Nephron (organoid): ENCODE measurements around the gene PHGDH.
A peak's percentile ranks its signal among the peaks of the same experiment; 100 is the strongest.

Source experiments
- H3K27ac Mint-ChIP-seq, 3 experiments: 2 replicates each; pipeline ENCODE4 v1.8.0; 2020; ENCODE audit warnings: mixed read lengths in 3 of 3, mild to moderate bottlenecking in 2 of 3, moderate library complexity in 1 of 3
- H3K27me3 Mint-ChIP-seq: 2 replicates; pipeline ENCODE4 v1.8.0; 2021; ENCODE audit warnings: low read depth, mild to moderate bottlenecking, moderate library complexity, mixed read lengths
- H3K36me3 Mint-ChIP-seq: 2 replicates; pipeline ENCODE4 v1.8.0; 2020; ENCODE audit warnings: low read depth, mixed read lengths
- H3K4me1 Mint-ChIP-seq: 2 replicates; pipeline ENCODE4 v1.8.0; 2020; ENCODE audit warnings: mixed read lengths
- H3K4me3 Mint-ChIP-seq, 3 experiments: 2 replicates each; pipeline ENCODE4 v1.8.0; 2020; ENCODE audit warnings: mild to moderate bottlenecking in 3 of 3, mixed read lengths in 3 of 3, moderate library complexity in 2 of 3
- H3K9me3 Mint-ChIP-seq: 2 replicates; pipeline ENCODE4 v1.8.0; 2020; ENCODE audit warnings: mixed read lengths
- CTCF ChIP-seq, 3 experiments: fragments of 200-600 bp; sonication (generic); IDR thresholded peaks; one replicate each; pipeline ENCODE4 v1.5.0; 2021; ENCODE audit warnings: antibody characterized with exemption in 3 of 3; ENCODE audit not compliant: unreplicated experiment in 3 of 3

The PHGDH gene

GRCh38 chr1:119735217-119735616 lies 23.5 kb downstream of the PHGDH start:
- Mint-ChIP-seq H3K27ac (peak overlapping the region; percentile 34 to 80 (median 52)), H3K4me1 (peaks cover 47% of the 10 kb centered on the region), H3K27me3 (no peaks in the 10 kb centered on the region), H3K4me3 (peak overlapping the region in 1 of 3 experiments; percentile 8), H3K36me3 (peaks cover 70% of the 10 kb centered on the region), H3K9me3 (no peaks in the 10 kb centered on the region)
- TF ChIP-seq CTCF (IDR thresholded peaks at IDR 0.05; ENCODE audit: unreplicated experiment in 3 of 3) = no peak

- peaks cover 66% of the 10 kb centered on the region for H3K36me3 Mint-ChIP-seq
- no peak for TF ChIP-seq CTCF (IDR thresholded peaks at IDR 0.05; ENCODE audit: unreplicated experiment in 3 of 3)
- no peaks in the 10 kb centered on the region for H3K9me3 Mint-ChIP-seq
- H3K27ac Mint-ChIP-seq = peak overlapping the region; percentile 42 to 81 (median 70)
- H3K27me3 Mint-ChIP-seq = no peaks in the 10 kb centered on the region
- no peak overlapping the region for H3K4me3 Mint-ChIP-seq
- peaks cover 56% of the 10 kb centered on the region for H3K4me1 Mint-ChIP-seq
Measured at GRCh38 chr1:119736649-119737039, 24.9 kb downstream of the PHGDH start.

- Mint-ChIP-seq H3K27me3 (no peaks in the 10 kb centered on the region), H3K36me3 (peaks cover 67% of the 10 kb centered on the region), H3K4me1 (peaks cover 59% of the 10 kb centered on the region), H3K4me3 (peak overlapping the region in 1 of 3 experiments; percentile 8), H3K9me3 (no peaks in the 10 kb centered on the region), H3K27ac (peak overlapping the region; percentile 65 to 96 (median 81))
- TF ChIP-seq CTCF (IDR thresholded peaks at IDR 0.05; ENCODE audit: unreplicated experiment in 3 of 3) = no peak
Measured at GRCh38 chr1:119737040-119737682, 25.4 kb downstream of the PHGDH start.

DNA sequence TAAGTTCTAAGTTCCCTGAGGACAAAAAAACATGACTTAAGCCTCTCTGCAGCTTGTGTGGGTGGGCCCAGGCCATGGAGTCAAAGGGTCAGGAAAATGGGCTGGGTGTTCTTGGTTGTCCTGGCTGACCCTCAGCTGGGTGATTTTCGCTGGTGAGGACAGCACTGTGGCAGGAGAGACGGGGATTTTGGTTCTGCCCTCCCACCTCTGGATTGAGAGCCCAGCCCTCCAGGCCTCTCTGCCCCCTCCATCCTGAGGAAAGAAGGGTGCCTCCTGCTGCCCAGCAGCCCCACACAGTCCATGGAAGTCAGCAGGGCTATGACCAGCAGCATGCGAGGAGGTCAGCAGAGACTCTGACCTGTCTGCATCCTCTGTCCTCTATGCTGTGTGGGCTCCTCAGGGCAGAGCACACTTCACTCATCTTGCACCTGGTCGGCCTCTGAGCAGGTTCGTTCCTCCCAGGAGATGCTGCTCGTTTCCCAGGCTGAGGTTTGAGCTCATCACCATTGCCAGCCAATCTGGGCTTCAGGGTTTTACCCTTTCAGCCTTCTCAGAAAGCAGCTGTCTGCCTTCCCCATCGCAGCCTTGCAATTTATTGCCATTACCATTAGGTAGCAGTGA lies 26.5 kb downstream of the PHGDH start:
- Mint-ChIP-seq H3K9me3 (no peaks in the 10 kb centered on the region), H3K27ac (peak overlapping the region; percentile 77 to 96 (median 81)), H3K36me3 (peaks cover 67% of the 10 kb centered on the region), H3K4me3 (no peak overlapping the region), H3K4me1 (peaks cover 64% of the 10 kb centered on the region), H3K27me3 (no peaks in the 10 kb centered on the region)
- TF ChIP-seq CTCF (IDR thresholded peaks at IDR 0.05; ENCODE audit: unreplicated experiment in 3 of 3) = no peak

DNA sequence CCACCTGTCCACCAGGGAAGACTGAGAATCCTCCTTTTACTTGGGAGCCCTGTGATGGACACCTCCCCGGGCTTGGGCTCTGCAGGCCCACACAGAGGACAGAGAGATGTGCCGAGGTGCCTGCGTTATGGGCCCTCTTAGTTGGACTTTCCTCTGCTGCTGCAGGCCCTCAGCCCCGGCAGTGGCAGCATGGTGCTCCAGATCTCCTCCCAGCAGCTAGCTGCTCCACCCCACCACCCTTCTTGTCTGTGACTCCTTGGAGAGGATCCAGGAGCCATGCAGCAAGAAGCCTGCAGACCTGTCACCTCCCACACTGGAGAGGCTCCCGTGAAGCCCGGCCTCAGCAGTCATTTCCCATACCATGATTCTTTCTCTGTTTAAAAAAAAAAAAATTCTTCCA lies 27.4 kb downstream of the PHGDH start:
- no peak for TF ChIP-seq CTCF (IDR thresholded peaks at IDR 0.05; ENCODE audit: unreplicated experiment in 3 of 3)
- Mint-ChIP-seq H3K9me3 (no peaks in the 10 kb centered on the region), H3K27me3 (no peaks in the 10 kb centered on the region), H3K4me1 (peaks cover 70% of the 10 kb centered on the region), H3K27ac (peak overlapping the region; percentile 81 to 96 (median 93)), H3K36me3 (peaks cover 65% of the 10 kb centered on the region), H3K4me3 (peak overlapping the region in 2 of 3 experiments; percentile 28 to 45)

DNA sequence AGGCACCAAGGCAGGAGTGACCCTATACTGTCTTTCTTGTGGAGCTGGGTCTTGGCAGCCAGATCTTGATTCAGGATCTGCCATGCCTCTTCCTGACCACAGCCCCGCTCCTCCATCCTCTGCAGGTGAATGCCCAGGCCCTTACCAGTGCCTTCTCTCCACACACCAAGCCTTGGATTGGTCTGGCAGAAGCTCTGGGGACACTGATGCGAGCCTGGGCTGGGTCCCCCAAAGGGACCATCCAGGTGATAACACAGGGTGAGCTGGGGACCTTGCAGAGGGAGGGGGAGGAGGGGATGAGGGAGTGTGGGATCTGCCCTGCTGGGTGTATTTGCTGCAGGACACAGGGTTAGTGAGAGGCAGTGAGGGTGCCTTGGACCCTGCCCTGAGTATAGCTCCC lies 28.5 kb downstream of the PHGDH start:
- Mint-ChIP-seq H3K36me3 (peaks cover 57% of the 10 kb centered on the region), H3K9me3 (no peaks in the 10 kb centered on the region), H3K27me3 (no peaks in the 10 kb centered on the region), H3K27ac (peak overlapping the region; percentile 81 to 93 (median 88)), H3K4me1 (peaks cover 70% of the 10 kb centered on the region), H3K4me3 (no peak overlapping the region)
- TF ChIP-seq CTCF (IDR thresholded peaks at IDR 0.05; ENCODE audit: unreplicated experiment in 3 of 3) = no peak
